ENCODE data around the gene APH1B.

Gene APH1B

GRCh38 chr15:63301088-63301487, 23.7 kb downstream of the APH1B start:
- no peak for ATAC-seq
- TF ChIP-seq TOX (CRISPR knock-in tag; IDR thresholded peaks at IDR 0.05; ENCODE audit: borderline replicate concordance) = no peak
- no peak for TF ChIP-seq RARB (CRISPR knock-in tag; IDR thresholded peaks at IDR 0.05)
- TF ChIP-seq ZC3H10 (CRISPR knock-in tag; IDR thresholded peaks at IDR 0.05) = no peak
- no peak for TF ChIP-seq TSHZ2 (CRISPR knock-in tag; IDR thresholded peaks at IDR 0.05)
- TF ChIP-seq SNAI2 (CRISPR knock-in tag; IDR thresholded peaks at IDR 0.05) = no peak
- no peak for TF ChIP-seq ZNF70 (CRISPR knock-in tag; IDR thresholded peaks at IDR 0.05)
- TF ChIP-seq CSDC2 (CRISPR knock-in tag; IDR thresholded peaks at IDR 0.05) = no peak
- no peak for TF ChIP-seq BACH2 (CRISPR knock-in tag; IDR thresholded peaks at IDR 0.05; ENCODE audit: borderline replicate concordance)
- TF ChIP-seq TCF4 (CRISPR knock-in tag; IDR thresholded peaks at IDR 0.05; ENCODE audit: borderline replicate concordance) = no peak
- TF ChIP-seq PPARA (CRISPR knock-in tag; IDR thresholded peaks at IDR 0.05; ENCODE audit: borderline replicate concordance) = no peak
- no peak for TF ChIP-seq ZNF565 (CRISPR knock-in tag; conservative IDR thresholded peaks at IDR 0.05; ENCODE audit: low read depth)
- no peak for TF ChIP-seq ARNTL (CRISPR knock-in tag; IDR thresholded peaks at IDR 0.05; ENCODE audit: borderline replicate concordance, low read depth)
- no peak for TF ChIP-seq CREB5 (CRISPR knock-in tag; IDR thresholded peaks at IDR 0.05; ENCODE audit: low read depth)
- TF ChIP-seq ESRRG (CRISPR knock-in tag; IDR thresholded peaks at IDR 0.05) = no peak
- TF ChIP-seq PATZ1 (CRISPR knock-in tag; IDR thresholded peaks at IDR 0.05; ENCODE audit: borderline replicate concordance) = no peak
- TF ChIP-seq GLIS3 (CRISPR knock-in tag; IDR thresholded peaks at IDR 0.05) = no peak
- TF ChIP-seq ISL1 (CRISPR knock-in tag; IDR thresholded peaks at IDR 0.05) = no peak
- TF ChIP-seq ZFP30 (CRISPR knock-in tag; IDR thresholded peaks at IDR 0.05) = no peak
- TF ChIP-seq ZFP3 (CRISPR knock-in tag; IDR thresholded peaks at IDR 0.05) = no peak

- no peak for ATAC-seq
- TF ChIP-seq ZNF565 (CRISPR knock-in tag; conservative IDR thresholded peaks at IDR 0.05; ENCODE audit: low read depth) (no peak), TSHZ2 (CRISPR knock-in tag; IDR thresholded peaks at IDR 0.05) (no peak), POU6F1 (CRISPR knock-in tag; IDR thresholded peaks at IDR 0.05; ENCODE audit: borderline replicate concordance, low read depth) (no peak), ARNTL (CRISPR knock-in tag; IDR thresholded peaks at IDR 0.05; ENCODE audit: borderline replicate concordance, low read depth) (no peak), CREB5 (CRISPR knock-in tag; IDR thresholded peaks at IDR 0.05; ENCODE audit: low read depth) (no peak), TOX (CRISPR knock-in tag; IDR thresholded peaks at IDR 0.05; ENCODE audit: borderline replicate concordance) (no peak), OSR1 (CRISPR knock-in tag; IDR thresholded peaks at IDR 0.05) (no peak), CSRNP3 (CRISPR knock-in tag; IDR thresholded peaks at IDR 0.05) (no peak), RARB (CRISPR knock-in tag; IDR thresholded peaks at IDR 0.05) (no peak), GLIS3 (CRISPR knock-in tag; IDR thresholded peaks at IDR 0.05) (no peak), ESRRG (CRISPR knock-in tag; IDR thresholded peaks at IDR 0.05) (no peak), ZFP30 (CRISPR knock-in tag; IDR thresholded peaks at IDR 0.05) (no peak), CSDC2 (CRISPR knock-in tag; IDR thresholded peaks at IDR 0.05) (no peak), ZNF8 (CRISPR knock-in tag; IDR thresholded peaks at IDR 0.05) (no peak), ZC3H10 (CRISPR knock-in tag; IDR thresholded peaks at IDR 0.05) (no peak), ISL1 (CRISPR knock-in tag; IDR thresholded peaks at IDR 0.05) (no peak), SNAI2 (CRISPR knock-in tag; IDR thresholded peaks at IDR 0.05) (no peak)
These were observed 27.9 kb downstream of the APH1B start for GRCh38 chr15:63305260-63305659.
